HEK293 (cell line): Measurements from ENCODE around the gene CLCN1.

Source experiments
- CTCF ChIA-PET: fragments of 350-600 bp; formaldehyde crosslinking; extraction: SDS; loops from one replicate; lab custom pipeline; 2021; ENCODE audit warnings: antibody characterized with exemption; lab: Yijun Ruan, JAX
- POLR2A ChIA-PET: fragments of 300-600 bp; formaldehyde crosslinking; extraction: SDS; loops from one replicate; lab custom pipeline; 2020; ENCODE audit warnings: antibody characterized with exemption, inconsistent platforms; lab: Yijun Ruan, JAX
- H3K27ac ChIP-seq: fragments of 200-500 bp; sonication (Bioruptor generic); 2 replicates; pipeline ENCODE4 v1.5.1; 2014; ENCODE audit warnings: low read depth, low read length, control low read depth, inconsistent platforms; ENCODE audit errors: extremely low read depth
- H3K36me3 ChIP-seq, 2 experiments: fragments of 200-500 bp in 1 of 2; sonication (Bioruptor generic) in 1 of 2; 1 replicate in 1 of 2; 2 replicates in 1 of 2; pipeline ENCODE4 v1.5.1; 2014 to 2017; ENCODE audit warnings: inconsistent platforms in 2 of 2, low read length in 2 of 2; ENCODE audit not compliant: control insufficient read depth in 2 of 2, insufficient read depth in 1 of 2
- H3K4me1 ChIP-seq: fragments of 200-500 bp; sonication (Bioruptor generic); 2 replicates; pipeline ENCODE4 v1.5.1; 2014; ENCODE audit warnings: mild to moderate bottlenecking, low read length, inconsistent platforms; ENCODE audit not compliant: control insufficient read depth, insufficient read depth
- H3K4me3 ChIP-seq: 2 replicates; pipeline ENCODE4 v1.5.1; 2011; ENCODE audit warnings: low read depth, mild to moderate bottlenecking, control low read depth, low read length, moderate library complexity
- H3K9me3 ChIP-seq: fragments of 200-500 bp; sonication (Bioruptor generic); 2 replicates; pipeline ENCODE4 v1.5.1; 2014; ENCODE audit warnings: low read depth, low read length, inconsistent platforms; ENCODE audit not compliant: control insufficient read depth, insufficient read depth
- CTCF ChIP-seq: fragments of 450-650 bp; formaldehyde crosslinking; IDR thresholded peaks from 2 replicates; pipeline ENCODE4 v1.5.1; 2016; ENCODE audit warnings: missing biosample characterization, missing genetic modification characterization
- KLF9 ChIP-seq: fragments of 450-650 bp; formaldehyde crosslinking; IDR thresholded peaks from 2 replicates; pipeline ENCODE4 v1.5.1; 2016; ENCODE audit warnings: missing biosample characterization, missing genetic modification characterization, low read depth
- PRDM10 ChIP-seq: fragments of 450-650 bp; formaldehyde crosslinking; IDR thresholded peaks from 2 replicates; pipeline ENCODE4 v1.5.1; 2016; ENCODE audit warnings: missing biosample characterization, missing genetic modification characterization
- ZBTB6 ChIP-seq: fragments of 450-650 bp; formaldehyde crosslinking; IDR thresholded peaks from 2 replicates; pipeline ENCODE4 v1.5.1; 2017; ENCODE audit warnings: missing biosample characterization, missing genetic modification characterization
- ZBTB7A ChIP-seq: fragments of 450-650 bp; formaldehyde crosslinking; IDR thresholded peaks from 2 replicates; pipeline ENCODE4 v1.5.1; 2016; ENCODE audit warnings: low read depth, missing biosample characterization, missing genetic modification characterization
- ZFP37 ChIP-seq: fragments of 450-650 bp; formaldehyde crosslinking; IDR thresholded peaks from 2 replicates; pipeline ENCODE4 v1.5.1; 2016; ENCODE audit warnings: missing biosample characterization, missing genetic modification characterization
- ZNF18 ChIP-seq: fragments of 450-650 bp; formaldehyde crosslinking; IDR thresholded peaks from 2 replicates; pipeline ENCODE4 v1.5.1; 2016; ENCODE audit warnings: missing biosample characterization, missing genetic modification characterization
- ZNF248 ChIP-seq: fragments of 450-650 bp; formaldehyde crosslinking; IDR thresholded peaks from 2 replicates; pipeline ENCODE4 v1.5.1; 2017; ENCODE audit warnings: missing biosample characterization, missing genetic modification characterization
- ZNF433 ChIP-seq: fragments of 450-650 bp; formaldehyde crosslinking; IDR thresholded peaks from 2 replicates; pipeline ENCODE4 v1.5.1; 2016; ENCODE audit warnings: missing biosample characterization, missing genetic modification characterization, low read depth
- ZNF600 ChIP-seq: fragments of 450-650 bp; formaldehyde crosslinking; IDR thresholded peaks from 2 replicates; pipeline ENCODE4 v1.5.1; 2016; ENCODE audit warnings: missing biosample characterization, missing genetic modification characterization
- ZNF654 ChIP-seq: fragments of 450-650 bp; formaldehyde crosslinking; IDR thresholded peaks from 2 replicates; pipeline ENCODE4 v1.5.1; 2016; ENCODE audit warnings: low read depth, missing biosample characterization, missing genetic modification characterization
- ZNF660 ChIP-seq: fragments of 450-650 bp; IDR thresholded peaks from 2 replicates; pipeline ENCODE4 v1.5.1; 2018; ENCODE audit warnings: missing biosample characterization, mild to moderate bottlenecking, missing genetic modification characterization
- ZSCAN5A ChIP-seq: fragments of 450-650 bp; formaldehyde crosslinking; IDR thresholded peaks from 2 replicates; pipeline ENCODE4 v1.5.1; 2016; ENCODE audit warnings: missing biosample characterization, missing genetic modification characterization

CLCN1 gene

GRCh38 chr7:143380260-143380645 lies 64.3 kb downstream of the CLCN1 start:
- CTCF ChIA-PET: interaction anchor here (0.6 to 2.9 kb wide), 20 partner anchors 8 to 557 kb away, joined by 3 to 43 read pairs (median 6); partner anchors contain the start of gene FAM131B

More at GRCh38 chr7:143380260-143380645, 64.3 kb downstream of the CLCN1 start:
- peaks cover 3% of the 10 kb centered on the region; the same call in 1 of the 2 replicates for H3K4me1 ChIP-seq
- H3K36me3 ChIP-seq: peaks cover 0 to 28% of the 10 kb centered on the region in 2 experiments; a peak in 2 of 3 replicates
- POLR2A ChIA-PET: interaction anchor here (0.7 to 3.0 kb wide), 7 partner anchors 10 to 99 kb away, joined by 3 to 13 read pairs (median 5); partner anchors contain the start of genes CASP2 and EPHA1
- H3K27ac ChIP-seq: peak overlapping the region; percentile 94
- peak overlapping the region; percentile 85 for H3K4me3 ChIP-seq
- 0 out of 2 replicates have a peak, but pooled peaks have one; percentile 3 for TF ChIP-seq ZNF18 (tag by site-specific recombination)
- 0 out of 2 replicates have a peak, but pooled peaks have one; percentile 22 for TF ChIP-seq ZFP37 (tag by site-specific recombination)
- TF ChIP-seq KLF9 (tag by site-specific recombination): peak; percentile 82; the same call in 1 of the 2 replicates
- TF ChIP-seq ZNF433 (tag by site-specific recombination): no peak
- TF ChIP-seq PRDM10 (tag by site-specific recombination): 0 out of 2 replicates have a peak, but pooled peaks have one; percentile 17
- peak; percentile 91 for TF ChIP-seq CTCF (tag by site-specific recombination)
- peak; percentile 72; the same call in 1 of the 2 replicates for TF ChIP-seq ZBTB7A (tag by site-specific recombination)
- TF ChIP-seq ZNF654 (tag by site-specific recombination): peak; percentile 42
- TF ChIP-seq ZBTB6 (tag by site-specific recombination): 0 out of 2 replicates have a peak, but pooled peaks have one; percentile 30
- no peak for TF ChIP-seq ZSCAN5A (tag by site-specific recombination)
- peak; percentile 38; the same call in 1 of the 2 replicates for TF ChIP-seq ZNF600
- no peak for TF ChIP-seq ZNF248 (tag by site-specific recombination)
- TF ChIP-seq ZNF660 (tag by site-specific recombination): 0 out of 2 replicates have a peak, but pooled peaks have one; percentile 13
- no peaks in the 10 kb centered on the region for H3K9me3 ChIP-seq
